Measurements from ENCODE around the gene PRDM11. TPM values are rescaled to one million over a fixed set of nuclear protein-coding genes. Genes with fewer than 3 reads are reported as not detected.
"Not testable (repeated sequence)": the region's sequence is repeated elsewhere in the genome, so short reads cannot be mapped to it uniquely, and the experiment has no call there.

Gene PRDM11
- polyA plus RNA-seq, 2 donors: 2.5 to 2.6 TPM

DNA sequence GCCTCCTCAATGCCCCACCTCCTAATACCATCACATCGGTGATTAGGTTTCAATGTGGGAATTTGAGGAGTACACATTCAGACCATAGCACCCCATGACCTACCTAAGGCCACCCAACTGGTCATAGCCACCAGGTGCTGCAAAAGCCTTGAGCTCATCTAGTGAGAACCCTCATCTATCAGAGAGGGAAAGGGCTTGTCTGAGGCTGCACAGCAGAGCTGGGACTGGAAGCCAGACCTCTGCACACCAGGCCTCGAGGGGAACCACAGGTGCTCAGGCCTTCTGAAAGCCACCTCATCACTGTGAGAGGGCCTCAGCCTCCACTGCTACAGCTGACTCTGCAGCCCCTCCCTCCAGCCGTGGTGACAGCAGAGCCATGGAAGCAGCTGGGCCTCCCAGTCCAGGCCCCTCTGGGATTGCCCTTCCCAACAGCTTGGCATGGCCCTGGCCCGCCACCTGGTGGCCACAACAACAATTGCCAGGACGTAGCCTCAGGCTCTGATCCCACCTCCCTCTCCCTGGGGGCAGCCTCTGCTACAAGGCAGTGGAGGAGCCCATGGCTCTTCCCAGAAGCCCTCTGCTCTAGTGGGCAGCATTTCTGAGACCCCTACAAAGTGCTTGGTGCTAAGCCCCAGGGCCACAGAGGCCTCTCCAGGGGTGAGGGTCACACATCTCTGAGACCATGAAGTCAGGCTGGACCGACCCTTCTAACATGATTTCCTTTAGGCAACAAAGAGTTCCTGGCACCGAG is 41.0 kb upstream of the PRDM11 start:
- H3K4me3 ChIP-seq (ENCODE audit: low read depth in 1 of 2, low read length in 2 of 2): no peak overlapping the region
- WGBS, 2 donors: 34 to 37% methylated on average over 7 of the region's 7 CpGs
- H3K27ac ChIP-seq (ENCODE audit: low read depth in 2 of 2, low read length in 1 of 2): no peak overlapping the region
- H3K4me1 ChIP-seq (ENCODE audit: control insufficient read depth in 2 of 2, insufficient read depth in 2 of 2, low read length in 1 of 2): no peaks in the 10 kb centered on the region
- H3K27me3 ChIP-seq (ENCODE audit: control insufficient read depth in 1 of 2, insufficient read depth in 2 of 2, low read length in 2 of 2): no peaks in the 10 kb centered on the region
- no peaks in the 10 kb centered on the region for H3K9me3 ChIP-seq (ENCODE audit: control insufficient read depth in 2 of 2, insufficient read depth in 1 of 2, low read depth in 1 of 2, low read length in 1 of 2)
- no peaks in the 10 kb centered on the region for H3K36me3 ChIP-seq (ENCODE audit: control insufficient read depth in 2 of 2, insufficient read depth in 2 of 2, low read length in 1 of 2)

DNA sequence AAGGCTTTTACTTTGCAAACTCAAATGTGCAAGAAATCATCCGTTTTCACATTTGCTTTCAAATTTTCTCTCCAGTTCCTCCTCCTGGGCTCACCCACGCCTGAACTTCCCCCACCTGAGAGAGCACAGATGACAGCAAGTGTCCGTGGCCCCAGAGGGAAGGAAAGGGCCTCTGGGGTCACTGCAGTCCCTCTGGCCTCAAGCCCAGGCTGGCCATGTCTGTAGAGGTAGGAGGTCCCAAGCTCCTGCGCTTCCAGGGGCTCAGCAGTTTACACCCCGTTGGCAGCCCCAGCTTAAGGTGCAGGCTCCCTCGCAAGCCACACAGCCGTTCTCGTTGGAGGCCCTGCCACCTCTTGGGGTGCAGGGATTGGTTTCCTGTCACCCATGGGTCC is 40.5 kb upstream of the PRDM11 start:
- 64 to 65% methylated on average over 8 of the region's 8 CpGs for WGBS, 2 donors
- Histone ChIP-seq H3K4me3 (ENCODE audit: low read depth in 1 of 2, low read length in 2 of 2) (no peak overlapping the region), H3K27me3 (ENCODE audit: control insufficient read depth in 1 of 2, insufficient read depth in 2 of 2, low read length in 2 of 2) (no peaks in the 10 kb centered on the region), H3K27ac (ENCODE audit: low read depth in 2 of 2, low read length in 1 of 2) (no peak overlapping the region), H3K36me3 (ENCODE audit: control insufficient read depth in 2 of 2, insufficient read depth in 2 of 2, low read length in 1 of 2) (no peaks in the 10 kb centered on the region), H3K9me3 (ENCODE audit: control insufficient read depth in 2 of 2, insufficient read depth in 1 of 2, low read depth in 1 of 2, low read length in 1 of 2) (no peaks in the 10 kb centered on the region), H3K4me1 (ENCODE audit: control insufficient read depth in 2 of 2, insufficient read depth in 2 of 2, low read length in 1 of 2) (no peaks in the 10 kb centered on the region)

DNA sequence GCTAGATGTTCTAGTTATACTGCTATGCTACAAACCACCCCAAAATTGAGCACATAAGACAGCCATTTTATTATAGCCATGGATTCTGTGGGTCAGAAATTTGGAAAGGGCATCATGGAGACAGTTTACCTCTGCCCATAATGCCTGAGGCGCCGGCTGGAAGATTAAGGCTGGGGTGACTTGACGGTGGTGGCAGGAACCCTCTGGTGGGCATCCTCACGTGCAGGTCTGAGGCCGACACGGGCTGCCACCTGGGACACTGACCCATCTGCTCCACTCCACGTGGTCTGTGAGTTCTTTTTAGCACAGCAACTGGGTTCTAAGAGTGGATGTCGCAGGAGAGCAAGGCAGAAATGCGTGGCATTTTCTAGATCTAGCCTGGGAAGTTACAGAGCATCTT is 40.0 kb upstream of the PRDM11 start:
- Histone ChIP-seq H3K4me1 (ENCODE audit: control insufficient read depth in 2 of 2, insufficient read depth in 2 of 2, low read length in 1 of 2) (no peaks in the 10 kb centered on the region), H3K27me3 (ENCODE audit: control insufficient read depth in 1 of 2, insufficient read depth in 2 of 2, low read length in 2 of 2) (no peaks in the 10 kb centered on the region), H3K27ac (ENCODE audit: low read depth in 2 of 2, low read length in 1 of 2) (no peak overlapping the region), H3K9me3 (ENCODE audit: control insufficient read depth in 2 of 2, insufficient read depth in 1 of 2, low read depth in 1 of 2, low read length in 1 of 2) (no peaks in the 10 kb centered on the region), H3K36me3 (ENCODE audit: control insufficient read depth in 2 of 2, insufficient read depth in 2 of 2, low read length in 1 of 2) (no peaks in the 10 kb centered on the region), H3K4me3 (ENCODE audit: low read depth in 1 of 2, low read length in 2 of 2) (no peak overlapping the region)
- 77 to 81% methylated on average over 9 of the region's 9 CpGs for WGBS, 2 donors

DNA sequence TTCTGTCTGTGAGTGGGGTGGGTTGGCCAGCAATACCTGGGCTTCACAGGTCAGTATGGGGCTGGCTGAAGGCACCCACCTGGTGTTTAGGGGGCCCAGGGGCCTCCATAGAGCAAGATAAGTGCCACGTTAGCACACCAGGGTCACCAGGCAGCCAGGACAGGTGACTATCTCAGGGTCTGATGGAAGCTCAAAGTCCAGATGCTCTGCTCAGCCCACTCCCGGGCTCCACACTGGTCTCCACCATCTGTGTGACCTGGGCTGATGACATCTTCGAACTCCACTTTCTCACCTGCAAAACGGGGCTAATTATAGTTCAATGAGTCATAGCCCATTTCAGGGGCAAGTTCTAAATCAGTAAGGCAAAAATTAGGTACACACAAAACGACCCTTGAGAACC is 39.4 kb upstream of the PRDM11 start:
- H3K27me3 ChIP-seq (ENCODE audit: control insufficient read depth in 1 of 2, insufficient read depth in 2 of 2, low read length in 2 of 2): no peaks in the 10 kb centered on the region
- H3K27ac ChIP-seq (ENCODE audit: low read depth in 2 of 2, low read length in 1 of 2): no peak overlapping the region
- no peak overlapping the region for H3K4me3 ChIP-seq (ENCODE audit: low read depth in 1 of 2, low read length in 2 of 2)
- WGBS, 2 donors: 44 to 55% methylated on average over 5 of the region's 5 CpGs
- no peaks in the 10 kb centered on the region for H3K36me3 ChIP-seq (ENCODE audit: control insufficient read depth in 2 of 2, insufficient read depth in 2 of 2, low read length in 1 of 2)
- H3K9me3 ChIP-seq (ENCODE audit: control insufficient read depth in 2 of 2, insufficient read depth in 1 of 2, low read depth in 1 of 2, low read length in 1 of 2): no peaks in the 10 kb centered on the region
- no peaks in the 10 kb centered on the region for H3K4me1 ChIP-seq (ENCODE audit: control insufficient read depth in 2 of 2, insufficient read depth in 2 of 2, low read length in 1 of 2)

DNA sequence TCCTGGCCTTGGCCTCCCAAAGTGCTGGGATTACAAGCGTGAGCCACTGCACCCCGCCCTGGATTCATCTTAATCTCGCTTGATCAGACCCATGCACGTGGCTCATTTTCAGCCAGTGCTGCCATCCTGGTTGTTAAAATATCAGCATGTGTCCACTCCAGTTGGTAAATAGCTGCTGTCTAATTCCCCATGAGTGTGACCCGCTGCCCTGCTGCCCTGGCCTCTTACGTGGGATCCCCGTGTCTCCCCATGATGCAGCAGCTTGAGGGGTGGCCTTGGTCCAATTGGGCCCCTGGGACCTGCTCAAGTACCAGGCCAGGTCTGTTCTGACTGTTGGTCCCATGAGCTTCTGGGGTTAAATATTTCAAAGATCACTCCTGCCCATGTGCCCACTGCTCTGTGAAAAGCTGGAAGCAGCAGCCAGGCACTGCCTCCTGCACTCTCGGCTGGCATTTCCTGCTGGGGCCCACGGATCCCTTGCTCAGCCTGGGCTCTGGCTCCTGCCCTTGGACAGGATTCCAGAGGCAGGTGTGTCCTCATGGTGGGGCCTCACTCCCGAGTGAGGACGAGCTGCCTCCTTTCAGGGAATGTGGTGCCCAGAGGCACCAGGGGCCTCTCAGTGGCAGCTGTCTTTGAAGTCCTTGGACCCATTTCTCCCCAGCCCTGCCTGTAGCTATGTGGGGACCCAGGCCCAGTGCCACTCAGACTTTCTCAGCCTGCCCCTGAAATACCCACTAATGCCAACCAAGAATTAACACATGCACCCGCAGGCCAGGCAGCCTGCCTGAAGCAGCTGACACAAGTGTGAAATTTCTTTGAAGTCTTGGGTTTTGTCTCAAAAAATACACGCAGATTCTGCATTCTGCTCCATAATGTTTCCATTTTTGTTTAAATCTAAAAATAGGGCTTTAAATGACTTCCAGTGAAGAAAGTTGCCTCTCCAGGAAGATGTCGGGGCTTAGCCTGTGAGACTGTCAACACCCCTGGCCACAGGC is 38.1 kb upstream of the PRDM11 start:
- Histone ChIP-seq H3K9me3 (ENCODE audit: control insufficient read depth in 2 of 2, insufficient read depth in 1 of 2, low read depth in 1 of 2, low read length in 1 of 2) (no peaks in the 10 kb centered on the region), H3K4me1 (ENCODE audit: control insufficient read depth in 2 of 2, insufficient read depth in 2 of 2, low read length in 1 of 2) (no peaks in the 10 kb centered on the region), H3K4me3 (ENCODE audit: low read depth in 1 of 2, low read length in 2 of 2) (no peak overlapping the region), H3K27me3 (ENCODE audit: control insufficient read depth in 1 of 2, insufficient read depth in 2 of 2, low read length in 2 of 2) (no peaks in the 10 kb centered on the region), H3K36me3 (ENCODE audit: control insufficient read depth in 2 of 2, insufficient read depth in 2 of 2, low read length in 1 of 2) (no peaks in the 10 kb centered on the region), H3K27ac (ENCODE audit: low read depth in 2 of 2, low read length in 1 of 2) (no peak overlapping the region)
- 59 to 69% methylated on average over 14 of the region's 14 CpGs for WGBS, 2 donors

DNA sequence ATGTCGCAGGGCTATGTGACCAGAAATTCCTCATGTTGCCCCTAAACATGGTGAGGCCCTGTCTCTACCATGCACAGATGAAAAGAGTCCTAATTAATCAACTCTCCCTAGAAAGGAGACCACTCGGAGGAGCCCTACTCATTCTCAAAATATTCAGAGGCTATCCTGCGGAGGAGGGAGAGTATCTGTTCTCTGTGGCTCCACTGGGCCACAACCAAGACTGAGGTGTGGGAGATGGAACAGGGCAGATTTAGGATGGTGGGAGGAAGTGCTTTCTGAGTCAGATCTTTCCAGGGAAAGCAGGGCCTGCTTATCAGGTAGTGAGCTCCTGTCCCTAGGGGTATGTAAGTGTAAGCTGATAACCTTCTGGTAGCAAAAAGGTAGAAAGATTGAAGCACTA is 37.0 kb upstream of the PRDM11 start:
- Histone ChIP-seq H3K27me3 (ENCODE audit: control insufficient read depth in 1 of 2, insufficient read depth in 2 of 2, low read length in 2 of 2) (no peaks in the 10 kb centered on the region), H3K27ac (ENCODE audit: low read depth in 2 of 2, low read length in 1 of 2) (no peak overlapping the region), H3K4me1 (ENCODE audit: control insufficient read depth in 2 of 2, insufficient read depth in 2 of 2, low read length in 1 of 2) (no peaks in the 10 kb centered on the region), H3K36me3 (ENCODE audit: control insufficient read depth in 2 of 2, insufficient read depth in 2 of 2, low read length in 1 of 2) (no peaks in the 10 kb centered on the region), H3K9me3 (ENCODE audit: control insufficient read depth in 2 of 2, insufficient read depth in 1 of 2, low read depth in 1 of 2, low read length in 1 of 2) (no peaks in the 10 kb centered on the region), H3K4me3 (ENCODE audit: low read depth in 1 of 2, low read length in 2 of 2) (no peak overlapping the region)
- WGBS, 2 donors: 65 to 91% methylated on average over 3 of the region's 3 CpGs

DNA sequence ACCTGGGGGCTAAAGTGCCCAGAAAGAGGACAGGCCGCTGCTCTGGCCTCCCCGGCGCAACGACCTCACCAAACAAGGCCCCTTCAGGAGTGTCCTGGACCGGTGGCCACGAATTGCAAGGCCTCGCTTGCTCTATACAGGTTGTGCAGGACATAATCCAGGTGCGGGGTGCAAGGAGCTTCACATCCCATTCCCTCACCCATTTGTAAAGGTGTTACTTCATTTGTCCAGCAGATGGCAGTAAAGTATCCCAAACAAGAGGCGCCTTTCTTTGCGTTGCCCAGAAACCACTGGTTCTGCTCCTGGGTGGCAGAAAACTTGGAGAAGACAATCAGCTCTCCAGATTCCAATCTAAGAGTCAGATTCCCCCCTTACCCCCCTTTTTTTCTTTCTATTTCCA is 35.9 kb upstream of the PRDM11 start:
- H3K9me3 ChIP-seq (ENCODE audit: control insufficient read depth in 2 of 2, insufficient read depth in 1 of 2, low read depth in 1 of 2, low read length in 1 of 2): no peaks in the 10 kb centered on the region
- WGBS, 2 donors: 6 to 8% methylated on average over 10 of the region's 10 CpGs
- no peaks in the 10 kb centered on the region for H3K36me3 ChIP-seq (ENCODE audit: control insufficient read depth in 2 of 2, insufficient read depth in 2 of 2, low read length in 1 of 2)
- no peak overlapping the region for H3K27ac ChIP-seq (ENCODE audit: low read depth in 2 of 2, low read length in 1 of 2)
- no peaks in the 10 kb centered on the region for H3K4me1 ChIP-seq (ENCODE audit: control insufficient read depth in 2 of 2, insufficient read depth in 2 of 2, low read length in 1 of 2)
- H3K27me3 ChIP-seq (ENCODE audit: control insufficient read depth in 1 of 2, insufficient read depth in 2 of 2, low read length in 2 of 2): no peaks in the 10 kb centered on the region
- H3K4me3 ChIP-seq (ENCODE audit: low read depth in 1 of 2, low read length in 2 of 2): no peak overlapping the region

DNA sequence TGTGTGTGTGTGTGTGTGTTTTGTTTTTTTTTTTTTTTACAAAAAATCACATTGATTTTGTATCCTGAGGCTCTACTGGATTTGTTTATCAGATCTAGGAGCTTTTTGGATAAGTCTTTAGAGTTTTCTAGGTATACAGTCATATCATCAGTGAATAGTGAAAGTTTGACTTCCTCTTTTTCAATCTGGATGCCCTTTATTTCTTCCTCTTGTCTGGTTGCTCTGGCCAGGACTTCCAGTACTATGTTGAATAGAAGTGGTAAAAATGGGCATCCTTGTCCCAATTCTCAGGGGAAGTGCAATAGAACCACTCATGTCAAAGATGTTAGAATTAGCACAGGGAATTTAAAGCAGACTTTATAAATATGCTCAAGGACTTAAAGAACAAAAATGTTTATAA is 32.6 kb upstream of the PRDM11 start:
- Histone ChIP-seq H3K27ac (ENCODE audit: low read depth in 2 of 2, low read length in 1 of 2) (no peak overlapping the region), H3K9me3 (ENCODE audit: control insufficient read depth in 2 of 2, insufficient read depth in 1 of 2, low read depth in 1 of 2, low read length in 1 of 2) (no peaks in the 10 kb centered on the region), H3K27me3 (ENCODE audit: control insufficient read depth in 1 of 2, insufficient read depth in 2 of 2, low read length in 2 of 2) (no peaks in the 10 kb centered on the region), H3K4me3 (ENCODE audit: low read depth in 1 of 2, low read length in 2 of 2) (no peak overlapping the region), H3K4me1 (ENCODE audit: control insufficient read depth in 2 of 2, insufficient read depth in 2 of 2, low read length in 1 of 2) (no peaks in the 10 kb centered on the region), H3K36me3 (ENCODE audit: control insufficient read depth in 2 of 2, insufficient read depth in 2 of 2, low read length in 1 of 2) (no peaks in the 10 kb centered on the region)

DNA sequence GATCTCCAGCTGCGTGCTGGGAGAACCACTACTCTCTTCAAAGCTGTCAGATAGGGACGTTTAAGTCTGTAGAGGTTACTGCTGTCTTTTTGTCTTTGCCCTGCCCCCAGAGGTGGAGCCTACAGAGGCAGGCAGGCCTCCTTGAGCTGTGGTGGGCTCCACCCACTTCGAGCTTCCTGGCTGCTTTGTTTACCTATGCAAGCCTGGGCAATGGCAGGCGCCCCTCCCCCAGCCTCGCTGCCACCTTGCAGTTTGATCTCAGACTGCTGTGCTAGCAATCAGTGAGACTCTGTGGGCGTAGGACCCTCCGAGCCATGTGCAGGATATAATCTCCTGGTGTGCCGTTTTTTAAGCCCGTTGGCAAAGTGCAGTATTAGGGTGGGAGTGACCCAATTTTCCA is 18.6 kb upstream of the PRDM11 start:
- not testable (repeated sequence) for H3K36me3 ChIP-seq (ENCODE audit: control insufficient read depth in 2 of 2, insufficient read depth in 2 of 2, low read length in 1 of 2); H3K27ac ChIP-seq (ENCODE audit: low read depth in 2 of 2, low read length in 1 of 2); H3K4me3 ChIP-seq (ENCODE audit: low read depth in 1 of 2, low read length in 2 of 2); H3K27me3 ChIP-seq (ENCODE audit: control insufficient read depth in 1 of 2, insufficient read depth in 2 of 2, low read length in 2 of 2); H3K9me3 ChIP-seq (ENCODE audit: control insufficient read depth in 2 of 2, insufficient read depth in 1 of 2, low read depth in 1 of 2, low read length in 1 of 2); H3K4me1 ChIP-seq (ENCODE audit: control insufficient read depth in 2 of 2, insufficient read depth in 2 of 2, low read length in 1 of 2)
- 70 to 73% methylated on average over 9 of the region's 9 CpGs for WGBS, 2 donors

Measured in esophagus (tissue), 2 donors.